Right ventricle myocardium inferior (tissue), 1 donor: Measurements from ENCODE around the gene PRKAG2. TPM values are rescaled to one million over a fixed set of nuclear protein-coding genes. Genes with fewer than 3 reads are reported as not detected.

Source experiments
- ATAC-seq: fragments of 200-7000 bp; cut with Tn5 transposase; one replicate; pipeline ENCODE4 v1.9.1; 2020; ENCODE audit warnings: mild to moderate bottlenecking, moderate library complexity
- DNase-seq: peaks from one replicate; pipeline ENCODE4 v3.0.0; 2021; ENCODE audit errors: missing footprints
- intact Hi-C: fragments of 100-400 bp; cut with DNase I; formaldehyde crosslinking; loops from one replicate; pipeline ENCODE4 v1.11.0; 2022
- total RNA-seq: library from RNA; stranded (reverse); fragmentation: NEBNext Ultra II Directional; extraction: Animal tissue kit (Norgen Biotek cat#: 25700); gene quantifications from one replicate; pipeline ENCODE4 v1.2.1, GENCODE V29; 2021
- donor health status: DM: no; HTN: yes; CAD: no; lungs with severe emphysema.

The PRKAG2 gene
- total RNA-seq, 1 donor from 2014 or later: 122 TPM

DNA sequence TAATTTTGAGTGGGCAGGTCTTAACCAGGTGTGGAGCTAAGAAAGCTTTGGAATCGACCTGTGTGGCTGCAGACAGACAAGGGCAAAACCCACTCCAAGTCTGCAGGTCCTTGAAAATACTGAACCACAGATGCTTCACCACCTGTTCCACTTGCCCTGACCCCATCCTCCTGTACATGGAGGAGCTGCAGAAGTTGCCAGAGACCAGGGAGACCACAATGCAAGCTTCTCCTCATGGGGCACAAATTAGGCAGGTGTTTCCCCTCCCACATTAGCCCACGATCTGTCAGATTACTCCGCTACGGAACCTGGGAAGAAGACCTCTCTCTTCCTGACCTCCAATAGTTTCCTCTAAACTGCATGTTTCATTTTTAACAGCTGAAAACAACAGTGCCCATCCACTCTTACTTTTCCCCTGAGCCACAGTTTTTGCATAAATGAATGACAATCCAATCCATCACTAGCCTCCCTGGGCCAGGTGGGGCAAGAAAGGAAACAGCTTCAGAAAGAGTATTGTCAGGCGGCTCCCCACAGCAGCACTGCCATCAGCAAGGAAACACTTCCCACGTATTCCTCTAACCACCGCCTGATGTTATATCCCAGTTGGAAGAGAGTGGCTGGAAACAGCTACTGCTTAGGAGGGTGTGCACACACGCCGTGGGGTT, 141.6 kb downstream of the PRKAG2 start:
- intact Hi-C loops: no loop called here
- DNase-seq: no peak
- ATAC-seq: no peak

DNA sequence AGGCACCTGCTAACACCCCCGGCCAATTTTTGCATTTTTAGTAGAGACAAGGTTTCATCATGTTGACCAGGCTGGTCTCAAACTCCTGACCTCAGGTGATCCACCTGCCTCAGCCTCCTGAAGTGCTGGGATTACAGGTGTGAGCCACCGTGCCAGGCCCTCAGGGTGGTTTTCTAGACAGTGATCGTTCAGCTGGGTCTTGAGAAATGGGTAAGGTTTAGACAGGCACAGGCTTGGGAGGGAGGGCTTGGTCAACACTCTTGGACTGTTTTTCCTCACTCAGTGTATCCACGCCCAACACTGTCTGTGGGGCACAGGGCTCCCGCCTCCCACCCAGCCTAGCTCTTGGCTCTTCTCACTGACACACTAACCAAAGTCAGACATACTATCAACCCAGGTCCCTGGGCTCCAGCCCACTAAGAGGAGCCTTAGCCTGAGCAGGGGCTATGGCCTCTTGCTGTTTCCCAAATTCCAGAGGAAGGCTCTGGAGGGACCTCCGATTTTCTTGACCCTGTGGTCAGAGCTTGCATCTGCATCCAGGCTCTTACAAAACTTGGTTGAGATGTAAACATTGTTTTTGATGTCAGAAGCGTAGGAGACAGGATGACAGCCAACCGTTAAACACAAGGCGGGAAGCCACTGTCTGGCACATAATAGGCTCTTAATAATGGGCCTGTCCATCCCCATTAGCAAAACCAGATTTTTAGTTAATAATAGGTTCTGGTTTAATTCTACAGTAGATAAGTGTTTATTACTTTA, 143.9 kb downstream of the PRKAG2 start:
- DNase-seq: no peak
- no peak for ATAC-seq
- intact Hi-C loops: no loop called here

DNA sequence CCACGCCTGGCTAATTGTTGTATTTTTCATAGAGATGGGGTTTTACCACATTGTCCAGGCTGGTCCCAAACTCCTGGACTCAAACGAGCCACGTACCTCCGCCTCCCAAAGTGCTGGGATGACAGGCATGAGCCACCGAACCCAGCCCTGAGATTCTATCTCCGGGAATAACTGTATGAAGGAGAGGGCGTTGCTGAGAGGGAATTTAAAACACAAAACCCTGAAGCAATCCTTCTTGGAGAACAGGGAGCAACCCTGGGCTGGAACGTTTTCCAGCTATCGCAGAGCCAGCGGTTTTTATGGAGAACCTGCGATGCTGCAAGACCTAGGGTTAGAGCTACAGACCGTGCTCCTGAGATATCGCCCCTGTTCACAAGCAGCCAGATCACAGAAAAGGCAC, 144.6 kb downstream of the PRKAG2 start:
- no peak for ATAC-seq
- intact Hi-C loops: no loop called here
- no peak for DNase-seq

DNA sequence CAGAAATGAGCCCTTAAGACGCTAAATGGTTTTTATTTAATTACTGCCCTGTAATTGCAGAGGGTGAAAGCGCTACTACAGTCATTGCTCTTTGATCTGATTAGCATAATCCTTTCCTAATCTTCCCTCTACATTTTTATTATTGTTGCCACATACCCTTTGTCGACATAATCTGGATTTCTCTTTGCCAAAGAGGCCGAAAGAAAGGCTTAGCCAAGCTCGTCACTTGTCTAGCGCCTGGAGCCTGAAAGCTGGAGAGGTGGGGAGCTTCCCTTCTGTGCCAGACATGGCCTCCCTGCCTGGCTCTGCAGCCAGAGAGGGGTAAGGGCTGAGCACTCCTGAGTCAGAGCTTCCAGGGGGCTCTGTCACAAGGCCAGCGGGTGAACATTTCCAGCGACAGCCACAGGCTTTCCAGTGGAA, 145.9 kb downstream of the PRKAG2 start:
- no peak for DNase-seq
- intact Hi-C loops: no loop called here
- ATAC-seq: no peak

DNA sequence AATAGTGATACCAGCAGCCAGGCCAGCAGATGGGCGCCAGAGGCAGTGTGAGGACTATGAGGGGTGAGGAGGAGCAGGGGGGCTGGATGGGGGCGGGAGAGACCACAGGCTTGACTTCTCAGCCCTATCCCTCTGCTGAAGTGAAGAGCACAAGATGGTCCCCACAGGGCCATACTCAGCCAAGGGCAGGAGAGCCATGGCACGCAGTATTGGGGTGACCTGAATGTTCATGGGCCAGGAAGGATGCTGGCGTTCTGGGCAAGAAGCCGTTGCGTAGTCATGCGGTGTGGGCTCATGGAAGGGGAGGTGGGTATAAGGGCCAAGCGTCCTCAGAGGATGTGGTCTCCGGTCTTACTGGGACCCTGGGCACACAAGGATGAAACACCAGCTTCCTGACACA, 146.3 kb downstream of the PRKAG2 start:
- intact Hi-C loops: no loop called here
- no peak for ATAC-seq
- no peak for DNase-seq

DNA sequence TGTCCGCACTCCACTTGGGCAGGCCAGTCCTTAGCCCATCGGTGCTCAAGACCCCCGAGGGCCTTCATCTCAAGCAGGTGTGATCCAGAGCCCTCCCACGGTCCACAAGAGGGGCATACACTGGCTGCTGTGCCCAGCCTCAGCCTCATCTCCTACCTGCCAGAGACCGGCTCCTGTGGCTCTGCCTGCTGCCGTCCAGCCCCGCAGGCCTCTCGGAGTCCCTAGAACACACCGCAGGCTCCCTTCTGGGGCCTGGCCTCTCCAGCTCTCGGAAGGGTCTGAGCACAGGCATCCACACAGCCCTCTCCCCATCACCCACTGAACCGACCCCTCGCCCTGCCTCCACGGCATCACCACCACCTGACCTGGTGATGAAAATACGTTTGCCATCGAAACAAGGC, 147.4 kb downstream of the PRKAG2 start:
- no peak for DNase-seq
- ATAC-seq: no peak
- intact Hi-C loops: loop anchor here (10.0 kb wide), 1 partner anchor 95 kb away; no protein-coding TSS in a partner anchor

DNA sequence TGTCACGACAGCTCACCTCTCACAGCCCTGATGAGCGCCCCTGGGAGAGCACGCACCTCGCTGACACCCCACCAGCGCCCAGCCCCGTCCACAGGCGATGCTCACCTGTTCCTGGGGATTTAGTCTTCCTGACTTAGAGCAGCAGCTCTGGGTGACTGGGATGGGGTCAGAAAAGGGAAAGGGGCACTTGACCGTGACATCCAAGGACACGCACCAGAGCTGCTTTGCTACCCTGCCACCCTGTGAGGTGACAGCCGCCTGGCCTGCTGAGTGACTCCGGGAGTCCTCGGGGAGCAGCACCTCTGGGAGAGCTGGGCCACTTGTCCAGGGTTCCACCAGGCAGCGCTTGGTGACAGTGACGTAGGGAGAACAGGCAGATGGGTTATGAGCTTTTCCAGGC, 148.2 kb downstream of the PRKAG2 start:
- DNase-seq (no peak), ATAC-seq (peak; percentile 6)

DNA sequence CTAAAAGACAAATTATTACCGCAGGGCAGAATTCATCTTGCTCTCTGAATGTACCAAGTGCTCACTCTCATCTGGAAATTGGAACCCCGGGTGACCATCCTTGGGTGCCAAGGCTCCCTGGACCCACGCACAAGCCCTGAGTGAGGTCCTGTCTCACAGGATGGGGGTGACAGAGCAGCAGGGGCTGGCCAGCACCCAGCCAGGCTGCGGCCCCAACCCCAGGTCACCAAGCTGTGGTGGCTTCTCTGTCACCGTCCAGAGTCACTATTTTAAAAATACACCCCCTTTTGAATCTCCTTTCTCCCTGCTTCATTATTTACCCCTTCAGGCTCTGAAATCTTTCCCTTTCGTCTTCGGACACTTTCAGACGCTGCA, 148.6 kb downstream of the PRKAG2 start:
- ATAC-seq: no peak
- no peak for DNase-seq
- intact Hi-C loops: loop anchor here (10.0 kb wide), 1 partner anchor 93 kb away; no protein-coding TSS in a partner anchor

More for the DNA sequence above, 148.2 kb downstream of the PRKAG2 start:
- intact Hi-C loops: loop anchor here (10.0 kb wide), 1 partner anchor 94 kb away; no protein-coding TSS in a partner anchor

DNA sequence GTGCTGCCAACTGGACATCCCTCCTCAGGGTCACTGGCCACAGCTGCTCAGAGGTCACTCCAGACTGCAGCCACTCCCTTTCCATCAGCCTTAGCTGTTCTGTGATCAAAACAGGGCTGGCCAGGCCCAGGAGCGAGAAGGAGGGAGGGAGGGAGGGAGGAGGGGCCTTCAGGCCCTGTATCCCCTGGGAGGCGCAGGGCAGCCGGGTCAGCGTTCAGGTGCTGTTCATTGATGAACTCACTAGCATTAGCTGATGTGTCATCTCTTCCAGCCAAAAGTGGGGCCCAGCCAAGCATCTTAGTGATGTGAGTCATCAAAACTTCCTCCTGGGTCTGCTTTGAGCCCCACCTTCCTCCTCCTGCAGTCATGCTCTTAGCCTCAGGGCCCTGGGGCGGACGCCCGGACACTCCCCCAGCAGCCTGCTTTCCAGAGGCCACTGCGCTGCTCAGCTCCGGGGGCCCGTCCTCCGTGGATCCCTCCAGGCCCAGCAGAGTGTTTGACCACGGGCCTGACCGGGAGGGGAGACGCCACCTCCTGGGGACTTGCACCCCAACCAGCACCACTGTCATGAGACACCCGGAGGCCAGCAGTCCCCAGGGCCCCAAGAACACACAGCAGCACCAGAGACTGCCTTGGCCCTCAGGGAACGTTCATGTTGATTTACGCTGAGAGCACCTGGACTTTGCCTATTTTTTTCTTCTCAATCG, 149.2 kb downstream of the PRKAG2 start:
- DNase-seq (peak; percentile 84), ATAC-seq (peak; percentile 74)
- intact Hi-C loops: loop anchor here (10.0 kb wide), 1 partner anchor 93 kb away; no protein-coding TSS in a partner anchor

DNA sequence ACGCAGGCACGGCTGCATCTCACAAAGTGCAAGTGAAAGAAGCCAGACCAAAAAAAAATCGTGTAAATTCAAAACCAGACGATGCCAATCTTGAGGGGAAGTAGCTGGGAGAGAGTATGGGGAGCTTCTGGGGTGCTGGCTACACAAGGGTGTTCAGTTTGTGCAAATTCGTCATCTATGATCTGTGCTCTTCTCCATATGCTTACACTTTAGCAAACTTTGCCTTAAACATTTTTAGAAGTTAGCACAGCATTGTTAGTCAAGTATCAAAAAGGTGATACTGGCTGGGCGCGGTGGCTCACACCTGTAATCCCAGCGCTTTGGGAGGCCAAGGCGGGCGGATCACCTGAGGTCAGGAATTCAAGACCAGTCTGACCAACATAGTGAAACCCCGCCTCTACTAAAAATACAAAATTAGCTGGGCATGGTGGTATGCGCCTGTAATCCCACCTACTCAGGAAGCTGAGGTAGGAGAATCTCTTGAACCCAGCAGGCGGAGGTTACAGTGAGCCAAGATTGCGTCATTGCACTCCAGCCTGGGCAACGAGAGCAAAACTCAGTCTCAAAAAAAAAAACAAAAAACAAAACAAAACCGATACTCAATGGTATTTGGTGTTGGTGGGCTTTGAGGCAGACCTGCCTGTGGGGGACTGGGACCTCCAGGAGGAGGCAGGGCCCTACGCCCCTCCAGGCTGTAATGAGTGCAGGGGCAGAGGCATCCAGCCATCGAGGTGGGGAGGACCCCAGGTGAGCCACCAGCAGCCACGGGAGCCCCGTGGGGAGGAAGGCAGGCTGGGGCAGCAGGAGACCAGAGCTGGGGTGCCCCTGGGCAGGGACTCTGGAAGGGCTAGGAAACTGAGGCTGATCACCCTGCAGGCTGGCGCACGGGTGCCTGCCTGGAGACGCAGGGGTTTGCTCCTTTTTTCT, 150.0 kb downstream of the PRKAG2 start:
- ATAC-seq: no peak

DNA sequence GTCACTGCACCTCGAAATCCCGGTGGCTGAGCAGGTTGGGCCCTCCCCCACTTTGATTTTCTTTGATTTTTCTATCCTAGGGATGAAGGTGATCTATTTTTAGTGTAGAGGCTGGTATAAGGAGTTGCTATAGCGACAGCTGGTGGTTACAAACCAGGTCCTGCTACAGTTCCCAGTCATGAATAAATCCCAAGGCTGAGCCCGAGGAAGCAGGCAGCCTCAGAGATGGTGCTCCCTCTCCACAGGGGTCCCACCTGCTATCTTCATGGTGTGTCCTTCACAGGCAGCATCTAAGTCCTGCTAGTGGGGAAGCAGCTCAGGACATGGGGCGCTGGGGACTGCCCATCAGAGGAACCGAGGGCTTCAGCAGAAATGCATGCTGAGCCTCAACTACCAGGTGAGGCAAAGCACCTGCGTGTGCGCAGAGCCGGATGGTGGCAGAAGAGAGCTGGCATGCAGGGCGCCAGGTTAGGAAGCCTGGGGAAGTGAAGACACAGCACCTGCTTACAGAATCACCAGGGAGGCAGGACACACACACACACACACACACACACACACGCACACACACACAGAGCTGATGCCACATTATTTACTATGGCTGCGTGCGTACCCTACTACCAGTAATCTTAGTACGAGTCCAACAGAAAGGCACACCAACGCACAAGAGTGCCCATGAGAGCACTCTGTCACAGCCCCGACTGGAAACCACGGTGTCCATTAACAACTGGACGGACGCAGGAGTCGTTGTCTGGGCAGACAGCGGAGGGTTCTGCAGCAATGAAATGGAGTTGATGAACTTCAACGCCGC, 150.9 kb downstream of the PRKAG2 start:
- intact Hi-C loops: loop anchor here (10.0 kb wide), 1 partner anchor 91 kb away; no protein-coding TSS in a partner anchor
- peak; percentile 32 for ATAC-seq
- DNase-seq: no peak

More for the DNA sequence above, 150.0 kb downstream of the PRKAG2 start:
- intact Hi-C loops: loop anchor here (10.0 kb wide), 1 partner anchor 92 kb away; no protein-coding TSS in a partner anchor
- no peak for DNase-seq

DNA sequence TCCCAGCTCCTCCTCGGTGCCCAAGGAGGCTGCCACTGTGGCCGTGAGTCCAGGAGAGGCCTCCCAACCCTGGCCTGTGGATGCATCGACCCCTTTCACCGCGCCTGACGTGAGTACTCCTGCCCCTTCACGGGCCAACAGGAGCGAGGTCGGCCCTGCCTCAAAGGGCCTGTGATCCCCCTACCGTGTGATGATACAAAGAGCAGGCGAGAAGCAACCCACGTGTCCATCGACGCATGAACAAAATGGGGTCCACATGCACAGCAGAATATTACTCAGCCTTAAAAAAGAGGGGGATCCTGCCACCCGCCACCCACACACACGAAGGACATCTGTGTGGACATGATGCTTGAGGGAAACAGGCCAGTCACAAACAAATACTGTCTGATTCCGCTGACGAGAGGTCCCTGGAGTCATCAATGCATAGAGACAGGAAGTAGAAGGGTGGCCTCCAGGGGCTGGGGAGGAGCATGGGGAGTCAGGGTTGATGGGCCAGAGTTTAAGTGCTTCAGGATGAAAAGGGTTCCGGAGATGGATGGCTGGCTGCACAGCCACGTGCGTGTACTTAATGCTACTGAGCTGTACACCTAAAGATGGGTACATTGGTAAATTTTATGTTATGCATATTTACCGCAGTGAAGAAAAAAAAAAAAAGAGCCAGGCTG, 151.9 kb downstream of the PRKAG2 start:
- ATAC-seq: no peak
- intact Hi-C loops: loop anchor here (10.0 kb wide), 1 partner anchor 90 kb away; no protein-coding TSS in a partner anchor
- DNase-seq: no peak

DNA sequence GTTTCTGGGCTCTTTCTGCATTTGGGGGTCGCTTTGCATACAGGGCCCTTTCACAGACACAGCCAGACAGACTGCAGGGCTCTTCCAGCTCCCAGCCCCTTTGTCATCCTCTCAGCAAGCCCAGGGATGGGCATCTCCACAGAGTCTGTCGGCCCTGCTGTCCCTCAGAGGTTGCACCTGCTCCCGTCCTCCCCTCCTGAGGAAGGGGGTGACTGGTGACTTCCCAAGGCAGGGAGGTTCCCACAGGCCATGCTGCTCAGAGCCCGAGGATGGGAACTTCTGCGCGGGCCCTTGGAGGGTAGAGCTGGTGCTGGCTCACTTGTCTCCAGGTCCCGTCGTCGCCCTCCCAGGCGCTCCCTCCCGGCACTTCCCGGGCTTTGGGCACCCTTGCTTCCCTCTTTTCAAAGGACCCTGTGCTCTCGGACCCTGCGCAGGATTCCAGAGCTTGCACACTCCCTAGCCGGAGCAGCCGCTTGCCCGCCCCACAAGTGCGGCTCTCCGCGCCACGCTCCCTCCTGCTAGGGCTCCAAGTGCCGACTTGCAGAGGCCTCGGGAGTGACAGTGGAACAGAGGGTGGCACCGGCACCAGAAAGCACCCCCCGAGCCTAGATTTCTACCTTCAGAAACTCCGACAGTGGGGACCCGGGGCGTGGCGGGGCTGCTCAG, 152.5 kb downstream of the PRKAG2 start:
- DNase-seq (no peak), ATAC-seq (no peak)
- intact Hi-C loops: loop anchor here (10.0 kb wide), 1 partner anchor 90 kb away; no protein-coding TSS in a partner anchor

DNA sequence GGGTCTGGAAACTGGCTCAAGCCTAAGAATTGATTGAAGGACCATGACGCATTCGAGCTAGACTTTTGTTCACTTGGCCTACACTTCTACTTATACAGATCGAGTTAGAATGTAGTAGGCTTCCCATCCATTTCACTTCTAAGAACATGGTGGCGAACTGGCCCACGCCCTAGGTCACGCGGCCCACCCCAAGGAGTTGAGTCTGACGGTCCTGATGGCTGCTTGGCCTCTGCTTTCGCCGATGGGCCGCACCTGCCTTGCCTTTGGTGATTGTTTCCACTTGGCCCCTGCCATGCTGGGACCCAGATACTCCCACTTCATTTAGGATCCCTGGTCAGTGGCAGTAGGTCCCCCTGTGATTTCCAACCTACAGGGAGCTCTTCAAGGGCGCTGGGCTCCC, 153.6 kb downstream of the PRKAG2 start:
- intact Hi-C loops: loop anchor here (2.0 to 10.0 kb wide), 2 partner anchors 21 to 89 kb away; no protein-coding TSS in a partner anchor
- ATAC-seq: no peak
- no peak for DNase-seq

DNA sequence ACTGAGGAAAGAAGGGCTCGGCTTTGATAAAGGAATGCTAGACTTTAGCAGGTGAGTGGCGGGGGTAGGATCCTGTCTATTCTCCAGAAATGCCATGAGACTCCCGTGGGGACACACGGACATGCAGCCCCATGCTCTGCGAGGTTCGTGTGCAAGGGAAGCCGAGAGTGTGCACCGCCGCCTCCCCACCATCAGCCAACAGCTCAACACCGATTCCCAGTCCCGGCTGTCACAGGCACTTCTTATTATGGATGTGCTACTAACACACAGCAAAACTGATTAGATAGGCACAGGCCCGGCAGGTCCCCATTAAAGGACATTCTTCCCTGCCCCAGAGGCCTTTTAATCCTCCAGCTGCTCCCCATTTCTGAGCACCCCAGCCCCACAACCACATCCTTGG, 154.4 kb downstream of the PRKAG2 start:
- ATAC-seq: peak; percentile 57
- no peak for DNase-seq
- intact Hi-C loops: loop anchor here (2.0 to 10.0 kb wide), 2 partner anchors 22 to 88 kb away; no protein-coding TSS in a partner anchor

DNA sequence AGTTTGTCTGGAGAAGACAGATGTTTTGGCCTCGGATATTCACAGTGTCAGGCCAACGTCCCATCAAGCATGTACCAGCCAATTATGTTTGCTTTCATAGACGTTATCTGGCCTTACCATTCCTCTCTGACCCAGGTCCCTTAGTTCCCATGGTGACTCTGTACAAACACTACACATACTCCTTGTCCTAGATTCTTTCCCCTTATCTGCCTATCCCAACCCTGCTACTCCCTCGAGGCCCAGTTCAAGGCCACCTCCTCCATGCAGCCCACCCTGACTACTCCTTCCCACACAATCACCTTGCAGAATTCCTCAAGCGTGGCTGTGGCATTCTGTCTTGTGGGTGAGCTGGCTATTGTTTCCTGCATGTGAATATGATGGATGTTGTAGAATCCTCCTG, 155.2 kb downstream of the PRKAG2 start:
- ATAC-seq (peak; percentile 62), DNase-seq (peak; percentile 11)
- intact Hi-C loops: loop anchor here (2.0 to 10.0 kb wide), 2 partner anchors 23 to 87 kb away; no protein-coding TSS in a partner anchor
